ENCODE data around the gene NRP2.
A peak's percentile ranks its signal among the peaks of the same experiment; 100 is the strongest.

Gene NRP2, protein sequence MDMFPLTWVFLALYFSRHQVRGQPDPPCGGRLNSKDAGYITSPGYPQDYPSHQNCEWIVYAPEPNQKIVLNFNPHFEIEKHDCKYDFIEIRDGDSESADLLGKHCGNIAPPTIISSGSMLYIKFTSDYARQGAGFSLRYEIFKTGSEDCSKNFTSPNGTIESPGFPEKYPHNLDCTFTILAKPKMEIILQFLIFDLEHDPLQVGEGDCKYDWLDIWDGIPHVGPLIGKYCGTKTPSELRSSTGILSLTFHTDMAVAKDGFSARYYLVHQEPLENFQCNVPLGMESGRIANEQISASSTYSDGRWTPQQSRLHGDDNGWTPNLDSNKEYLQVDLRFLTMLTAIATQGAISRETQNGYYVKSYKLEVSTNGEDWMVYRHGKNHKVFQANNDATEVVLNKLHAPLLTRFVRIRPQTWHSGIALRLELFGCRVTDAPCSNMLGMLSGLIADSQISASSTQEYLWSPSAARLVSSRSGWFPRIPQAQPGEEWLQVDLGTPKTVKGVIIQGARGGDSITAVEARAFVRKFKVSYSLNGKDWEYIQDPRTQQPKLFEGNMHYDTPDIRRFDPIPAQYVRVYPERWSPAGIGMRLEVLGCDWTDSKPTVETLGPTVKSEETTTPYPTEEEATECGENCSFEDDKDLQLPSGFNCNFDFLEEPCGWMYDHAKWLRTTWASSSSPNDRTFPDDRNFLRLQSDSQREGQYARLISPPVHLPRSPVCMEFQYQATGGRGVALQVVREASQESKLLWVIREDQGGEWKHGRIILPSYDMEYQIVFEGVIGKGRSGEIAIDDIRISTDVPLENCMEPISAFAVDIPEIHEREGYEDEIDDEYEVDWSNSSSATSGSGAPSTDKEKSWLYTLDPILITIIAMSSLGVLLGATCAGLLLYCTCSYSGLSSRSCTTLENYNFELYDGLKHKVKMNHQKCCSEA

DNA sequence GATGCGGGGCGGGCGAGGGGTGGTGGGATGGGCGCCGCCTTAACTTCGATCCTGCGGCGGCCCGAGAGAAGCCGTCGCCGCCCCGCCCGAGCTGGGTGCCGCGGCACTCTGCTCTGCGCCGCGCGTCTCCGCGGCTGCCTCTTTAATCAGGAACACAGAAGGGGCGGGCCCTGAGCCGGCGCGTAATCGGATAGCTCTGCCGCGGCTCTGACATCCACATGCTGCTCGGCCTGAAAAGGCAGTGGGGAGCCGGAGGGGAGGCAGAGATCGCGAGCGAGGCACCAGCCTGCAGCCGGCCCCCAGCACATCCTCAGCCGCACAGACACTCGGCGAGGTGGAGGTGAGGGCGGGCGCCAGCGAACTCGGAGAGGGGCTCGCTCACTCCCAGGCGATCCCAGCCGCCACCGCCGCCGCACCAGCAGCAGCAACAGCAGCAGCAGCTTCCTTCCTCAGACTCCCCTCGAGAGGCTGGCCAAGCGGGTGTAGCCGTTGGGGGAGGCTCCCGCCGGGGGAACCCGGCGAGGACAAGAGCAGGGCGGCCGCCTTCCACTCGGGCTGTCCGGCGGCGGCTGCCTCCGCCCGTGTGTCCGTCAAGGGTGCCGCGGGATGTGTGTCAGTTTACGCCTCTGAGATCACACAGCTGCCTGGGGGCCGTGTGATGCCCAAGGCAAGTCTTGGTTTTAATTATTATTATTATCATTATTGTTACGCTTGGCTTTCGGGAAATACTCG, at the start of gene NRP2:
NRP2 (plus strand) TSS at position 263 of the 732 bp plus-strand sequence. CDS start 790 bp downstream, outside the sequence.
- TF ChIP-seq, protein P1, sequence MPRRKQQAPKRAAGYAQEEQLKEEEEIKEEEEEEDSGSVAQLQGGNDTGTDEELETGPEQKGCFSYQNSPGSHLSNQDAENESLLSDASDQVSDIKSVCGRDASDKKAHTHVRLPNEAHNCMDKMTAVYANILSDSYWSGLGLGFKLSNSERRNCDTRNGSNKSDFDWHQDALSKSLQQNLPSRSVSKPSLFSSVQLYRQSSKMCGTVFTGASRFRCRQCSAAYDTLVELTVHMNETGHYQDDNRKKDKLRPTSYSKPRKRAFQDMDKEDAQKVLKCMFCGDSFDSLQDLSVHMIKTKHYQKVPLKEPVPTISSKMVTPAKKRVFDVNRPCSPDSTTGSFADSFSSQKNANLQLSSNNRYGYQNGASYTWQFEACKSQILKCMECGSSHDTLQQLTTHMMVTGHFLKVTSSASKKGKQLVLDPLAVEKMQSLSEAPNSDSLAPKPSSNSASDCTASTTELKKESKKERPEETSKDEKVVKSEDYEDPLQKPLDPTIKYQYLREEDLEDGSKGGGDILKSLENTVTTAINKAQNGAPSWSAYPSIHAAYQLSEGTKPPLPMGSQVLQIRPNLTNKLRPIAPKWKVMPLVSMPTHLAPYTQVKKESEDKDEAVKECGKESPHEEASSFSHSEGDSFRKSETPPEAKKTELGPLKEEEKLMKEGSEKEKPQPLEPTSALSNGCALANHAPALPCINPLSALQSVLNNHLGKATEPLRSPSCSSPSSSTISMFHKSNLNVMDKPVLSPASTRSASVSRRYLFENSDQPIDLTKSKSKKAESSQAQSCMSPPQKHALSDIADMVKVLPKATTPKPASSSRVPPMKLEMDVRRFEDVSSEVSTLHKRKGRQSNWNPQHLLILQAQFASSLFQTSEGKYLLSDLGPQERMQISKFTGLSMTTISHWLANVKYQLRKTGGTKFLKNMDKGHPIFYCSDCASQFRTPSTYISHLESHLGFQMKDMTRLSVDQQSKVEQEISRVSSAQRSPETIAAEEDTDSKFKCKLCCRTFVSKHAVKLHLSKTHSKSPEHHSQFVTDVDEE (CRISPR knock-in tag; IDR thresholded peaks at IDR 0.05), result no peak
- TF ChIP-seq ARNTL (CRISPR knock-in tag; IDR thresholded peaks at IDR 0.05; ENCODE audit: borderline replicate concordance, low read depth), result no peak
- no peak for TF ChIP-seq SNAI2 (CRISPR knock-in tag; IDR thresholded peaks at IDR 0.05)
- no peak for TF ChIP-seq ZNF565 (CRISPR knock-in tag; conservative IDR thresholded peaks at IDR 0.05; ENCODE audit: low read depth)
- TF ChIP-seq, protein P2, sequence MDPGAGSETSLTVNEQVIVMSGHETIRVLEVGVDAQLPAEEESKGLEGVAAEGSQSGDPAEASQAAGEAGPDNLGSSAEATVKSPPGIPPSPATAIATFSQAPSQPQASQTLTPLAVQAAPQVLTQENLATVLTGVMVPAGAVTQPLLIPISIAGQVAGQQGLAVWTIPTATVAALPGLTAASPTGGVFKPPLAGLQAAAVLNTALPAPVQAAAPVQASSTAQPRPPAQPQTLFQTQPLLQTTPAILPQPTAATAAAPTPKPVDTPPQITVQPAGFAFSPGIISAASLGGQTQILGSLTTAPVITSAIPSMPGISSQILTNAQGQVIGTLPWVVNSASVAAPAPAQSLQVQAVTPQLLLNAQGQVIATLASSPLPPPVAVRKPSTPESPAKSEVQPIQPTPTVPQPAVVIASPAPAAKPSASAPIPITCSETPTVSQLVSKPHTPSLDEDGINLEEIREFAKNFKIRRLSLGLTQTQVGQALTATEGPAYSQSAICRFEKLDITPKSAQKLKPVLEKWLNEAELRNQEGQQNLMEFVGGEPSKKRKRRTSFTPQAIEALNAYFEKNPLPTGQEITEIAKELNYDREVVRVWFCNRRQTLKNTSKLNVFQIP (CRISPR knock-in tag; IDR thresholded peaks at IDR 0.05; ENCODE audit: borderline replicate concordance, low read depth), result no peak
- TF ChIP-seq OSR1 (CRISPR knock-in tag; IDR thresholded peaks at IDR 0.05), result no peak
- TF ChIP-seq CSDC2 (CRISPR knock-in tag; IDR thresholded peaks at IDR 0.05), result no peak
- TF ChIP-seq, protein P3, sequence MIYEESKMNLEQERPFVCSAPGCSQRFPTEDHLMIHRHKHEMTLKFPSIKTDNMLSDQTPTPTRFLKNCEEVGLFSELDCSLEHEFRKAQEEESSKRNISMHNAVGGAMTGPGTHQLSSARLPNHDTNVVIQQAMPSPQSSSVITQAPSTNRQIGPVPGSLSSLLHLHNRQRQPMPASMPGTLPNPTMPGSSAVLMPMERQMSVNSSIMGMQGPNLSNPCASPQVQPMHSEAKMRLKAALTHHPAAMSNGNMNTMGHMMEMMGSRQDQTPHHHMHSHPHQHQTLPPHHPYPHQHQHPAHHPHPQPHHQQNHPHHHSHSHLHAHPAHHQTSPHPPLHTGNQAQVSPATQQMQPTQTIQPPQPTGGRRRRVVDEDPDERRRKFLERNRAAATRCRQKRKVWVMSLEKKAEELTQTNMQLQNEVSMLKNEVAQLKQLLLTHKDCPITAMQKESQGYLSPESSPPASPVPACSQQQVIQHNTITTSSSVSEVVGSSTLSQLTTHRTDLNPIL (CRISPR knock-in tag; IDR thresholded peaks at IDR 0.05; ENCODE audit: low read depth), result no peak
- TF ChIP-seq ZC3H10 (CRISPR knock-in tag; IDR thresholded peaks at IDR 0.05), result no peak
- TF ChIP-seq ZNF70 (CRISPR knock-in tag; IDR thresholded peaks at IDR 0.05), result no peak
- no peak for TF ChIP-seq ISL1 (CRISPR knock-in tag; IDR thresholded peaks at IDR 0.05)
- ATAC-seq, result peak; percentile 82

DNA sequence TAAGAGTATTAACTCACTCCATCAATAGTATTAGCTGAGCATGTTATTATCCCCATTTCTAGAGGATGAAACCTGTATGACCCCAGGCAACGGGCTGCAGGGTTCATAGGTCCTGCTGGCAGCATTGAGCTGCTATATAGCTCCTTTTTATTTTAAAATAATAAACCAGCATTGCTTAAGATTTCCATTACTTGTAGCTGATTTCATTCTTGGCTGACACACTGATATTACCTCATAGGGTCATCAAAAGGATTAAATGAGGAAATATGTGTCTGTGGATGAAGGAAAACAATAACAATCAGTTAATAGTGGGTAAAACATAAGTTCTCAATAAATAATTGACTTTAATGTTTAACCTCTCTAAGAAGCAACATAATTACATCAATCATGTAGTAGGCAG, 48.3 kb upstream of the NRP2 start:
- TF ChIP-seq, protein P2 (CRISPR knock-in tag; IDR thresholded peaks at IDR 0.05; ENCODE audit: borderline replicate concordance, low read depth), result no peak
- TF ChIP-seq TOX (CRISPR knock-in tag; IDR thresholded peaks at IDR 0.05; ENCODE audit: borderline replicate concordance), result no peak
- no peak for TF ChIP-seq SNAI2 (CRISPR knock-in tag; IDR thresholded peaks at IDR 0.05)
- no peak for TF ChIP-seq GLIS3 (CRISPR knock-in tag; IDR thresholded peaks at IDR 0.05)
- no peak for TF ChIP-seq ZFP3 (CRISPR knock-in tag; IDR thresholded peaks at IDR 0.05)
- TF ChIP-seq, protein P1 (CRISPR knock-in tag; IDR thresholded peaks at IDR 0.05), result no peak
- TF ChIP-seq TCF4 (CRISPR knock-in tag; IDR thresholded peaks at IDR 0.05; ENCODE audit: borderline replicate concordance), result no peak
- ATAC-seq, result no peak
